ENCODE results near the gene VSTM2L.

The VSTM2L gene

GRCh38 chr20:37899105-37900045, 3.6 kb upstream of the VSTM2L start:
- no peak for DNase-seq (ENCODE audit: low spot score)
- peak; percentile 74 for FAIRE-seq

DNA sequence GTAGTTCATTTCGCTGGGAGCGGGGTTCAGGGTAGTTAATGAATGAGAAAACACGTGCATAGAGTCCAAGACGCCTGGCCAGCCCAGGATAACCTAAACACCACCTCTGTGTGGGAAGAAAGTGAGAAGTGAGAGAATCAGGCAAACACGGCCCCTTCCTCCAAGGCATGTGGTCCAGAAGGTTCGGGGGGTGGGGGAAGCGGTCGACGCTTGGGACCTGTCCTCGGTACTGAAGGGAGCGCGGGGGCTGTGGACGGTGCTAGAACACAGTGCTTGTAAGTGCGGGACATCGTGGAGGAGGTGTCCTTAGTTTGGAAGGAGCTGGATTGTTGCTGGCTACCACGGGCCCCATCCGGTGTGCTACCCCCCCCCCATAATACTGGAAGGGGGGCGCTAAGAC, 1.7 kb upstream of the VSTM2L start:
- DNase-seq (ENCODE audit: low spot score) (no peak), FAIRE-seq (peak; percentile 63)

- no peak for FAIRE-seq
- DNase-seq (ENCODE audit: low spot score), result peak; percentile 84
These were observed 1.0 kb upstream of the VSTM2L start for GRCh38 chr20:37901654-37902503.

DNA sequence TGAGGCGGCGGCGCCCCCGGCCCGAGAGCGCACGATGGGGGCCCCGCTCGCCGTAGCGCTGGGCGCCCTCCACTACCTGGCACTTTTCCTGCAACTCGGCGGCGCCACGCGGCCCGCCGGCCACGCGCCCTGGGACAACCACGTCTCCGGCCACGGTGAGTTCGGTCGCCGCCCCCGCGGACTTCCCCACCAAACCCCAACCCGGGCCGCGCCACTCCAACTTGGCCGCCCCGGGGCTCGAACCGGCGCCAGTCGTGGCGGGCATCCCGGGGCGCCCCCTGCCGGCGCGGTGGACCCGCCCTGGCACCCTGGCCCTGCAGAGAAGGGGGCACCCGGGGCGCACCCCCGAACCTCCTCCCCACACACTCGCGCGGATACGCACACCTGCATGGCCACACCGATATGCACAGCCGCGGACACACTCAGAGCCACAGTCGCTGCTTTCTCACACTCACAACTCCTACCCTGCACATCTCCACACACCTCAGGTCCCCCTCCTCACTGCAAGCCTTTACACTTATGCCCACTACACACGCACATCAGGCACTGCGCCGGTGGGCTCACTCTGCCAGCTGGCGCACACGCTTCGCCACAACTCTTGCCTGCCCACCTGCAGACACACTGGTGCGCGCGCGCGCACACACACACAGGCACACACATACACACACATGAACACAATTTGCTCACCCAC, 535 bp downstream of the VSTM2L start:
- FAIRE-seq (peak; percentile 79), DNase-seq (ENCODE audit: low spot score) (no peak)

GRCh38 chr20:37904008-37904642, 1.2 kb downstream of the VSTM2L start:
- DNase-seq (ENCODE audit: low spot score) (no peak), FAIRE-seq (no peak)

- DNase-seq (ENCODE audit: low spot score) (no peak), FAIRE-seq (no peak)
These were observed 2.0 kb downstream of the VSTM2L start for GRCh38 chr20:37904845-37905373.

GRCh38 chr20:37905671-37906613, 3.0 kb downstream of the VSTM2L start:
- DNase-seq (ENCODE audit: low spot score) (no peak), FAIRE-seq (no peak)

DNA sequence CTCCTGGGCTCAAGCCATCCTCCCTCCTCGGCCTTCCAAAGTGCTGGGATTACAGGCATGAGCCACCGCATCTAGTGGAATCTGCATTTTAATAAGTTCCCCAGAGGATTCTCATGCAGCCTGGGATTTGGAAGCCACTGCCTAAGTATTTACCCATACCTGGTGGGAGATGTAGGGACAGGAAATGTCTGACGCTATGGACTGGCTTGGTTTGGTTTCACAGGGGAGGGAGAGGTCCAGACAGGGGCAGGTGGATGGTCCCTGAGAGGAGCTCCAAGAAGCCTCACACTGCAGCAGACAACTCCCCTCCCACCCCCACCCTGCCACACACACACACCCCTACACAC, 4.4 kb downstream of the VSTM2L start:
- DNase-seq (ENCODE audit: low spot score) (no peak), FAIRE-seq (no peak)

GRCh38 chr20:37907677-37908401, 4.9 kb downstream of the VSTM2L start:
- DNase-seq (ENCODE audit: low spot score), result peak; percentile 93

DNA sequence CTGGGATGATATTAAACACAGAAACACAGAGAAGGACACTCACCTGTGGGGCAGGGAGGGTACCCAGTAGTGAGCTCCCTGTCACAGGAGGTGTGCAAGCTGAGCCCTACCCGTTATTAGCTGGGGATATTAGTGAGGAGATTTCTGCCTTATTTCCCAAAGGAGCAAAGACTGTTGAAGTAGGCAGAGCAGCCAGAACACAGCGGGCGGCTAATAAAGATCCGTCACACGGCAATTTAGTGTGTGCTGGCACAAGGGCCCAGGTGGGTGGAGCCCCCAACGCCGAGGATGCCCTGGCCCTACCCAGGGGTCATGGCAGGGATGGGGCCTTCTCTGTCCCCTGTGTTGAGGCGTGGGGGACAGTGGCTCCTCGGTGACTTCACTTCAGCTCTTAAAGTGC, 8.3 kb downstream of the VSTM2L start:
- DNase-seq (ENCODE audit: low spot score) (no peak), FAIRE-seq (no peak)

More at GRCh38 chr20:37907677-37908401, 4.9 kb downstream of the VSTM2L start:
- FAIRE-seq, result peak; percentile 67

DNA sequence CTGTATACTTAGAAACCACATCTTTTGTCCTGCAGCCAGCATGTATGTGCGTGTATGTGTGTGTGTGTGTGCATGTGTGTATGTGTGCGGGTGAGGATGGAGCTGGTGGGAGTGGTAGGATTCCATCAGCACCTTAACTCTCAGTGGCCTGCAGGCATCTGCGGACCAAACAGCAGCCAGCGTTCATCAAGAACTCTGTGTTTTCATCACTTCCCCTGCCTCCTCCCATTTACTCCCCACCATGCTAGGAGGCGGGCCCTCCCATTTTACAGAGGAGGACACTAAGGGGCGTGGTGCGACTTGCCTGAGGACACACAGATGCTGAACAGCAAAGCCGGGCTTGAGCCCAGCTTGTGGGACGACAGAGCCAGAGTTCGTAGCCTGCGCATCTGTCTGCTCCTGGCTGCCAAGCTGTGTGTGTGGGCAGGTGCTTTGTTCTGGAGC, 8.9 kb downstream of the VSTM2L start:
- no peak for DNase-seq (ENCODE audit: low spot score)
- peak; percentile 87 for FAIRE-seq

GRCh38 chr20:37912874-37913273, 9.9 kb downstream of the VSTM2L start:
- FAIRE-seq (no peak), DNase-seq (ENCODE audit: low spot score) (no peak)

DNA sequence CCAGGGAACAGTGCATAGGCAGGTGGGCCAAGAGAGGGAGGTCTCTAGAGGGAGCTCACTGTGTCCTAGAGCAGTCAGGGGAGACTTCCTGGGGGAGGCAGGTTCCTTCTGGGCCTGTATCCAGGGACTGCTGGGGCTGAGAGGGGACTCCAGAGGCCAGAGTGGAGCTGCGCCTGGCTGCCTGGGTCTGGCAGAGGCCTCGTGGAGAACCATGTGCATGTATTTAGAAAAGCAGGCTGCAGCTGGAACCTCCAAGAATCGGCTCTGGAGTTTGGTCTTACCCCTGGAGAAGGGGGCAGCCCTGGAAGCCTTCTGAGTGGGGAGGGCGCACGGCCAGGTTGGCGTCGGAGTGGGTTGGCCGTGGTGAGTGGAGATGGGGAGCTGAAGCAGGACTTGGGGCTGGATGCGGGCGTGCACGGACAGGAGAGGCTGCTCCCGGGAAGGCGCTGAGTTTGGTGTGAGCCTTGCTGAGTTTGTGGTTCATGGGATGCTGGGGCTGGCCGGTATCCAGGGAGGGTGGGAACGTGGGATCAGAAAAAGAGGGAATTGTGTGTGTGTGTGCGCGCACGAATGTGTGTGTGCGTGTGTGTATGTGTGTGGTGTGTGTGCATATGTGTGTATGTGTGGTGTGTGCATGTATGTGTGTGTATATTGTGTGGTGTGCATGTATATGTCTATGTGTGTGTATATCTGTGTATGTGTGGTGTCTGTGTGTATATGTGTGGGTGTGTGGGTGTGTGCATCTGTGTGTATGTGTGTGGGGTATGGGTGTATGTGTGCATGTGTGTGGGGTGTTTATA, 10.8 kb downstream of the VSTM2L start:
- DNase-seq (ENCODE audit: low spot score), result no peak
- FAIRE-seq, result peak; percentile 69

GRCh38 chr20:37914367-37914671, 11.4 kb downstream of the VSTM2L start:
- FAIRE-seq (no peak), DNase-seq (ENCODE audit: low spot score) (no peak)

- FAIRE-seq, result no peak
These were observed 11.9 kb downstream of the VSTM2L start for GRCh38 chr20:37914672-37915433.

DNA sequence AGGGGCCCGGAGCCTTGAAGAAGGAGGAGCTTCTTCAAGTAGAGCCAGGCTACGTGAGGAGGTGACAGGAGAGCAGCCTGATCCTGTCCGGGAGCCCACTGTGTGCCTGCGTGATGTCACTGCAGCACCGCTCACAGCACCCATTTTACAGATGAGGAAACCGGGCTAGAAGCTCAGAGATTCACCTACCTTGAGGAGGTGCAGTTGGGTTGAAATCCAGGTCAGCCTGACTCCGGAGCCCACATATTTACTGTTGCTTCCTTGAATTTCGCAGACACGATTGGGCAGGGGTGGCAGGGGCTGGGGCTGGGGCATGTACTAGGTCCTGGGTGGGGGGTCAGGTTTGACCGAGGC, 12.5 kb downstream of the VSTM2L start:
- FAIRE-seq (no peak), DNase-seq (ENCODE audit: low spot score) (no peak)

More at GRCh38 chr20:37914672-37915433, 11.9 kb downstream of the VSTM2L start:
- DNase-seq (ENCODE audit: low spot score), result no peak

DNA sequence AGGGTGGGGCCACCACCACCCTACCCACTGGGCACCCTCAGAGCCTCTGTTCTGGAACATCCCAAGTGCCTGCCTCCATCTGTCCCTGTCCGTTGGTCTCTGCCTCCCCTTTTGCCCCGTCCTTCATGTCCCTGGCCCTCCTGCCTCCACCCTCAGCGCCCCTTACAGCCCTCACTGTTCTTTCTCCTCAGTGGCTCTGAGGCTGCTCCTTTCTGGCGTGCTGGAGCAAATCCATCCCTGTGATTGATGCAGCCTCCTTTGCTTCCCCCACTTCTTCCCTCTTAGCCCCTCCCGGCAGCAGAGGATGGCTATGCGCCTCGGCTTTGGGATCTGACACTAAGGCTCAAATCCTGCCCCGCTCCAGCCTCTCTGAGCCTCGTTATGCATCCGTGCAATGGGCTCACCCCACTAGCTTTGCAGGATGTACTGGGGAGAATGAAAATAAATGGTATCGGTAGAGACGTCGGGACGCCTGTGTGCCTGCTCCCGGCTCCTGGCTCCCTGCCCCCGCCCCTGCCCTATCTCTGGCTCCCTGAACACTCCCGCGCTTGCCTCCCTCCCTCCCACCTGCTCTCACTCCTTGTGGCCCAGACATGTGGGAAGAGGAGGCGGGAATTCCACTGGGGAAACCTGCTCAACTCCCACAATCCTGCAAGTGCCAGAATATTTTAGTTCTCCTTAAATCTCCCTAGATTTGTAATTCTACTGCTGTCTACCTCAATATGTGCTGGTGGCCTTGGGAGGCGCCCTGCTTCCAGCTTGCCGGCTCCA, 13.1 kb downstream of the VSTM2L start:
- DNase-seq (ENCODE audit: low spot score) (no peak), FAIRE-seq (no peak)

Measured in urothelium cell line (cell line).